NCI-H510A treated with DMSO at 0.1 percent for 48 hours (cell line): ENCODE measurements around the gene KCNK13.
"Not testable (repeated sequence)": the region's sequence is repeated elsewhere in the genome, so short reads cannot be mapped to it uniquely, and the experiment has no call there.

Experiments used
- DNase-seq: peaks from one replicate; lab custom pipeline; 2025; lab: John Stamatoyannopoulos, UW

The KCNK13 gene

DNA sequence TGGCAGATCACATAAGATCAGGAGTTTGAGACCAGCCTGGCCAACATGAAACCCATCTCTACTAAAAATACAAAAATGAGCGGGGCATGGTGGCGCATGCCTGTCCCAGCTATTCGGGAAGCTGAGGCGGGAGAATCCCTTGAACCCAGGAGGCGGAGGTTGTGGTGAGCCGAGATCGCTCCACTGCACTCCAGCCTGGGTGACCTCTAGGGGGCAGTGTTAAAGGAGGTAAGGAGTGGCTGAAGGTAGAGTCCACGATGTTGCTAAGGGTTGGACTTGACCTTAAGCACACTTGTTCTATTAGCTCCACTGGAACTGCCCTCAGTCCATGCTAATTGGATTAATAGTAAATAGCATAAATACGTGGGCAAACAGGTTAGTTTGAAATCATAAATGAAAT is 132.1 kb downstream of the KCNK13 start:
- DNase-seq, result no peak

GRCh38 chr14:90194706-90195105 is 132.9 kb downstream of the KCNK13 start:
- no peak for DNase-seq

DNA sequence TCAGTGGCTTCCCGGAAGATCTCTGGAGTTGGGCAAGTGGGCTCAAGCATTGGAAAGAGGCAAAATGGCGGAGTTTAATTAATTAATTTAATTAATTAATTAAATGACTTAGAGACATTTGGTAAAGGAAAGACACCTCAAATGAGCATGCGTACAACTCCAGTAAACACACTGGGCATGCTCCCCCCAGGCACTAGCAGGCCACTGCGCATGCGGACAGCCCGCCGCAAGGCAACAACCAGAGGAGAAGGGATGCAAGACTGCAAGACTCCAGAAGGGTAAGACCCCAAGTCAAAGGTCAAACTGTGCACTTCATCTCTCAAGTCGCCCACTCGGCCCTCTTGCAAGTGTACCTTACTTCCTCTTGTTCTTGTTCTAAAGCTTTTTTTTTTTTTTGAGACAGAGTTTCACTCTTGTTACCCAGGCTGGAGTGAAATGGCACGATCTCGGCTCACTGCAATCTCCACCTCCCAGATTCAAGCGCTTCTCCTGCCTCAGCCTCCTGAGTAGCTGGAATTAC is 136.8 kb downstream of the KCNK13 start:
- no peak for DNase-seq

- DNase-seq, result not testable (repeated sequence)
These were observed 138.8 kb downstream of the KCNK13 start for GRCh38 chr14:90200546-90200945.

- no peak for DNase-seq
These were observed 139.6 kb downstream of the KCNK13 start for GRCh38 chr14:90201344-90201743.

GRCh38 chr14:90204516-90204915 is 142.7 kb downstream of the KCNK13 start:
- DNase-seq, result no peak

GRCh38 chr14:90213099-90213748 is 151.4 kb downstream of the KCNK13 start:
- DNase-seq, result no peak

GRCh38 chr14:90228478-90228877 is 166.7 kb downstream of the KCNK13 start:
- DNase-seq, result no peak

- DNase-seq, result not testable (repeated sequence)
These were observed 168.1 kb downstream of the KCNK13 start for GRCh38 chr14:90229942-90230341.
